ENCODE results near the gene SLC44A3. TPM values are rescaled to one million over a fixed set of nuclear protein-coding genes. Genes with fewer than 3 reads are reported as not detected.

The SLC44A3 gene, protein sequence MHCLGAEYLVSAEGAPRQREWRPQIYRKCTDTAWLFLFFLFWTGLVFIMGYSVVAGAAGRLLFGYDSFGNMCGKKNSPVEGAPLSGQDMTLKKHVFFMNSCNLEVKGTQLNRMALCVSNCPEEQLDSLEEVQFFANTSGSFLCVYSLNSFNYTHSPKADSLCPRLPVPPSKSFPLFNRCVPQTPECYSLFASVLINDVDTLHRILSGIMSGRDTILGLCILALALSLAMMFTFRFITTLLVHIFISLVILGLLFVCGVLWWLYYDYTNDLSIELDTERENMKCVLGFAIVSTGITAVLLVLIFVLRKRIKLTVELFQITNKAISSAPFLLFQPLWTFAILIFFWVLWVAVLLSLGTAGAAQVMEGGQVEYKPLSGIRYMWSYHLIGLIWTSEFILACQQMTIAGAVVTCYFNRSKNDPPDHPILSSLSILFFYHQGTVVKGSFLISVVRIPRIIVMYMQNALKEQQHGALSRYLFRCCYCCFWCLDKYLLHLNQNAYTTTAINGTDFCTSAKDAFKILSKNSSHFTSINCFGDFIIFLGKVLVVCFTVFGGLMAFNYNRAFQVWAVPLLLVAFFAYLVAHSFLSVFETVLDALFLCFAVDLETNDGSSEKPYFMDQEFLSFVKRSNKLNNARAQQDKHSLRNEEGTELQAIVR
- total RNA-seq = not detected

DNA sequence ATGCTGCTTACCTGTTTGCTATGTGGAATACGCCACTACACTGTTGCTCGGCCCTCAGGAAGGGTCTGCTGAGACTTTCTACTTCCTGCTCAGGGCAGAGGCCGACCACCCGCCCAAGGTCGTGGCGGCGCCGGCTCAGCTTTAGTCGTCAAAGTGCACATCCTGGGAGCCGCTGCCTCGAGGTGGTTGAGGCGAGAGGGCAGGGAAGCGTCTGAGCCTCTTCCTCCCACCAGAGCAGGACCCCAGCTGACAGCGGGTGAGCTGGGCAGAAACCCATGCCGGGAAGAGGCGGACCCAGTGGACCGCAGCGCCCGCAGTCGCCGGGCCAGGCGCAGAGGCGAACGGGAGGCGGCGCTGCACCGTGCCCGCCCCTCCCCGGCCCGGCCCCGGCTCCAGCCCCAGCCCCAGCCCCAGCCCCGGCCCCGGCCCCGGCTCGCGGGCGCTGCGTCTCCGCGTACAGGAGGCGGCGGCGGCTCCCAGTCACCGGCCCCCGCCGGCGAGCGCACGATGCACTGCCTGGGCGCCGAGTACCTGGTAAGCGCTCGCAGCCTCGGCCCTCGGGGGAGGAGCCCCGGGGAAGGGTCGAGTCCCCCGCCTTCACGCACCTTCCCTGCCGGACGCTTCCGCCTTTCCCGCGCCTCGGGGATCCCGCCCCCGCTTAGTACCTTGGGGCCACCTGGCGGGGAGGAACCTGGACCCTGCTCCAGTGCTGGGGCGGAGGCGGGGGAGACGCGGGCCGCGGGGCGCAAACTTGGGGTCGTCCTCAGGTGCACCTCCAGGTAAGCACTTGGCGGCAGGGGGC, at the start of gene SLC44A3:
Gene SLC44A3, plus strand, starts transcription at position 413 of the 802 bp plus-strand sequence. Its CDS starts 95 bp downstream, at position 508.
- peaks cover 57% of the 10 kb centered on the region for H3K27me3 Mint-ChIP-seq
- no peaks in the 10 kb centered on the region for H3K36me3 Mint-ChIP-seq
- peak; percentile 20 for DNase-seq
- H3K9me3 Mint-ChIP-seq = peaks cover 5% of the 10 kb centered on the region
- H3K4me1 Mint-ChIP-seq = peaks cover 2% of the 10 kb centered on the region
- no peak within 1 kb of the TSS for H3K27ac Mint-ChIP-seq
- H3K4me3 Mint-ChIP-seq = peak within 1 kb of the TSS; percentile 50

DNA sequence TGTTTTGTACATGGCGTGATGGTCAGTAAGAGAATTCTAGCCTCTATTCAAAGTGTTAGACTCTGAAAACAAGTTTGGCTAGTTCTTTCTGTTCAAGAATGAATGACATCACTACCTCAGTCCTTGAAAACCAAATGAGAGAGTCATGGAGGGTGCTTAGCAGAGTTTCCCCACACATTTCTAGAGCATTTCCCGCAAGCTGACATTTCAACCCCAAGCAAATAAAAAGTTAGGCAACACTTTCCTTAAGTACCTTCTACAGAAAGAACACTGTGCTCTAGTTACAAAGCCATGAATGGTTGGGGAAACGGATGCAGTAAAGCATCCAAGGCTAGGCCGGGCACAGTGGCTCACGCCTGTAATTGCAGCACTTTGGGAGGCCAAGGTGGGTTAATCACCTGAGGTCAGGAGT, 47.9 kb upstream of the SLC44A3 start:
- no peak overlapping the region for H3K4me3 Mint-ChIP-seq
- DNase-seq = no peak
- H3K36me3 Mint-ChIP-seq = no peaks in the 10 kb centered on the region
- no peaks in the 10 kb centered on the region for H3K27me3 Mint-ChIP-seq
- H3K4me1 Mint-ChIP-seq = peaks cover 6% of the 10 kb centered on the region
- no peak overlapping the region for H3K27ac Mint-ChIP-seq
- H3K9me3 Mint-ChIP-seq = no peaks in the 10 kb centered on the region

DNA sequence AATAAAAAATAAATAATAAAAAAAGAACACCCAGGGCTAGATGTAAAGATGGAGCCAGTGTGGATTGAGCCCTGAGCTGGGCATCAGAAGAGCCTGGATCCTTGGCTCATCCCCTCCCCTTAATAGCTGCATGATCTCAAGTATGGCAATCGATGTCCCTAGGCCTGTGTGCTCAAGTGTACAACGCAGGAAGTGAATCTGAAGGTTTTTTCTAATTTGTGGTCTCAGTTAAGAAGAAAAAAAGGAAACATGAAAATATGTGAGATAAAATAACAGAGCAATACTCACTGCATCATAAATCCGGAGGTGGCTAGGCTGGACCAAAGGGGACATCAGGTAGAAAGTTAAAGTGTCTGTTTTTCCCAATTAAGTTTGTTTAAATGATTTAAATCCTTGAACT, 47.3 kb upstream of the SLC44A3 start:
- no peaks in the 10 kb centered on the region for H3K36me3 Mint-ChIP-seq
- DNase-seq = no peak
- peaks cover 6% of the 10 kb centered on the region for H3K4me1 Mint-ChIP-seq
- H3K9me3 Mint-ChIP-seq = no peaks in the 10 kb centered on the region
- no peak overlapping the region for H3K27ac Mint-ChIP-seq
- no peaks in the 10 kb centered on the region for H3K27me3 Mint-ChIP-seq
- no peak overlapping the region for H3K4me3 Mint-ChIP-seq

DNA sequence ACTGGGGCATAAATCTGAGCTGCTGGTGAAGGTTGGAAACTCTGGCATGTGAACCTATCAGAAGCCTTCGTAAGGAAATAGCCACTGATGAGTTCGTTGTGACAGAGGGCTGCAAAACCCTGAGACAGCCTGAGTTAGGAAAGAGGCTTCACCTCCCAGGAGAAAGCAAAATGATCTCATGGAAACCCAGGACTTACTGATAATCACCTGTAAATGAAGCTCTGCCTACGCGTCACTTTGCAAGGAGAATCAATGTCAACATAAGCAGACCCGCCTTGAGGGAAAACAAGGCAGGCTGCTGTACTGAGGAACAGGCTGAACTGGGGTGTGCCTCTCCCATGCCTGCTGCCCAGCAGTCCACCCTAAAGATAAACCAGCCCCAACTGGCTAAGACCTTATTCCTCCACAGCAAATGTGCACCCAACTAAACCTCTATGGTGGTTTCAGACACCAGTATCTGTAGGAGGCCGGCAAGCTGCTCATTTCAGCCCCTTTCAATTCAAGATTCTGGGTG, 46.8 kb upstream of the SLC44A3 start:
- Mint-ChIP-seq H3K27me3 (no peaks in the 10 kb centered on the region), H3K36me3 (no peaks in the 10 kb centered on the region), H3K4me1 (peaks cover 4% of the 10 kb centered on the region), H3K9me3 (no peaks in the 10 kb centered on the region), H3K4me3 (no peak overlapping the region), H3K27ac (no peak overlapping the region)
- DNase-seq = no peak

DNA sequence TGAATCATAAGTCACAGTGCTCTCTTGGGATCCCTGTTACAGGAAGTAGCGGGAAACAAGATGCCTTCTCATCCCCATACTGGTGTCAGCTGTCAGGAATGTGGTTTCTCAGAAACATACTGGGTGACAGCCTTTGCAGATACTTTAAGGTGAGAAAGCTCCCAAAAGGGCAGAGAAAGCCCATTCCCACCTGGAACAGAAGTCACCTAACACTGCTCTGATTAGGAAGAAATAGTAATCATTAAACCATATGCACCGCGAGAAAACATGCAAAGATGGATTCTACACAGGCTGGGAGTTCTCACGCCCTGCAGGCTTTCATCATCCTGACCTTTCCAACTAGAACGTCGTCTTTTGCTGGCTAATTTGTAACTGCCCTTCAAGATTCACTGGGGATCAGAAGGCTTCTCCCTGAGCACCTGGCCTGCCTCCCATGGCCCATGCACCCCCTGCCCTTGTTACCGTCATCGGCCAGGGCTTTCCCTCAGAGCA, 46.2 kb upstream of the SLC44A3 start:
- H3K4me3 Mint-ChIP-seq = no peak overlapping the region
- no peak overlapping the region for H3K27ac Mint-ChIP-seq
- H3K9me3 Mint-ChIP-seq = no peaks in the 10 kb centered on the region
- no peak for DNase-seq
- no peaks in the 10 kb centered on the region for H3K36me3 Mint-ChIP-seq
- no peaks in the 10 kb centered on the region for H3K27me3 Mint-ChIP-seq
- peaks cover 4% of the 10 kb centered on the region for H3K4me1 Mint-ChIP-seq

DNA sequence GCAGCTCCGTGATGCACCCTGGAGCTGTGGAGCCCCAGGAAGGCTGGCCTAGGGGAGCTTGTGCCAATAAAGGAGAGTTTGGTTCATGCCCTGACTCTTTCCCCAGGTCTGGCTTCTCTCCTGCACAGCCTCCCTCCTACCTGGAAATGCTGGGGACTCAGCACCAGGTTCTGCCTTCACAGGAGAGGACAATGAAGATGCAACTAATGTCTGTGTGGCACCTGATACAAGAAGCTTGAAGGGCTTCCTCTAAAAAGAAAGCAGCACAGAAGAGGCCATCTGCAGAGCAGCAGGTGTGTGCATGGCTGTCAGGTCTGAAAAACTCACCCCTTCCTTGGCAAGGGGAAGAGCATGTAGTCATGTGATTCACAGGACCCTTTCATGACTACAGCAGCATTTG, 43.7 kb upstream of the SLC44A3 start:
- Mint-ChIP-seq H3K9me3 (no peaks in the 10 kb centered on the region), H3K27ac (no peak overlapping the region), H3K27me3 (peaks cover 11% of the 10 kb centered on the region), H3K4me3 (no peak overlapping the region), H3K36me3 (no peaks in the 10 kb centered on the region), H3K4me1 (peaks cover 4% of the 10 kb centered on the region)
- no peak for DNase-seq

DNA sequence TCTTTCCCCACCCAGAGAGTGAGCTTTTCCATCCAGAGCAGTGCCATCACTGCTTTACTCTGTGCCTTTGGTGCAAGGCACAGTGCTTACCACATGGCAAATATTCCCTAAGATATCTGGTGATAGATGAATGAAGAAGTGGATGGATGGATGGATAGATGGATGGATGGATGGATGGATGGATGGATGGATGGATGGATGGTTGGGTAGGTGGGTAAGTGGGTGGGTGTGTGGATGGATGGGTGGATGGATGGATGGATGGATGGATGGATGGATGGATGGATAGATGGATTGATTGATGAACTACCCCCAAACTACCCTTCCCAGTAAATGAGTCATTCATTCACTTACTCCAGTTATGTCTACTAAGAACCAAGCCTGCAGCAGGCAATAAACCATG, 42.9 kb upstream of the SLC44A3 start:
- Mint-ChIP-seq H3K4me1 (peaks cover 4% of the 10 kb centered on the region), H3K36me3 (no peaks in the 10 kb centered on the region), H3K9me3 (no peaks in the 10 kb centered on the region)

DNA sequence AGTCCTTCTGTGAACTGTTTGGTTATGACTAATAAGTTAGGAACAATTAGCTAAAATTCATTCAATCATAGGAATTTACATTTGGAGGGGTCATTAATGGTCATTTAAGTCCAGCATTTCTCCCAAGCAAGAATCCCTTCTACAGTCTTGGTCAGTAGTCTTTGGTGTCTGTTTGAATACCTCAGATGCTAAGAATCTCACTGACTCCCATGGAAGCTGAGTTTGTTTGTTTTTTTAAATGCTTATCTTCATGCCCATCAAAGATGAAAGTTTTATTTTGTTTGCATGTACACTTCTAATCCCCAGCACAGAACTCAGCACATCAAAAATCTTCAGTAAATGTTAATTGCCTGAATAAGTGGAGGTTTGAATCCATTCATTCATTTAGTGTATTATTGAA, 41.3 kb upstream of the SLC44A3 start:
- no peak overlapping the region for H3K4me3 Mint-ChIP-seq
- H3K9me3 Mint-ChIP-seq = no peaks in the 10 kb centered on the region
- no peak for DNase-seq
- H3K4me1 Mint-ChIP-seq = no peaks in the 10 kb centered on the region
- peaks cover 11% of the 10 kb centered on the region for H3K27me3 Mint-ChIP-seq
- no peak overlapping the region for H3K27ac Mint-ChIP-seq
- no peaks in the 10 kb centered on the region for H3K36me3 Mint-ChIP-seq

More for the DNA sequence above, 42.9 kb upstream of the SLC44A3 start:
- H3K27ac Mint-ChIP-seq = no peak overlapping the region
- H3K27me3 Mint-ChIP-seq = peaks cover 11% of the 10 kb centered on the region
- DNase-seq = no peak
- no peak overlapping the region for H3K4me3 Mint-ChIP-seq

DNA sequence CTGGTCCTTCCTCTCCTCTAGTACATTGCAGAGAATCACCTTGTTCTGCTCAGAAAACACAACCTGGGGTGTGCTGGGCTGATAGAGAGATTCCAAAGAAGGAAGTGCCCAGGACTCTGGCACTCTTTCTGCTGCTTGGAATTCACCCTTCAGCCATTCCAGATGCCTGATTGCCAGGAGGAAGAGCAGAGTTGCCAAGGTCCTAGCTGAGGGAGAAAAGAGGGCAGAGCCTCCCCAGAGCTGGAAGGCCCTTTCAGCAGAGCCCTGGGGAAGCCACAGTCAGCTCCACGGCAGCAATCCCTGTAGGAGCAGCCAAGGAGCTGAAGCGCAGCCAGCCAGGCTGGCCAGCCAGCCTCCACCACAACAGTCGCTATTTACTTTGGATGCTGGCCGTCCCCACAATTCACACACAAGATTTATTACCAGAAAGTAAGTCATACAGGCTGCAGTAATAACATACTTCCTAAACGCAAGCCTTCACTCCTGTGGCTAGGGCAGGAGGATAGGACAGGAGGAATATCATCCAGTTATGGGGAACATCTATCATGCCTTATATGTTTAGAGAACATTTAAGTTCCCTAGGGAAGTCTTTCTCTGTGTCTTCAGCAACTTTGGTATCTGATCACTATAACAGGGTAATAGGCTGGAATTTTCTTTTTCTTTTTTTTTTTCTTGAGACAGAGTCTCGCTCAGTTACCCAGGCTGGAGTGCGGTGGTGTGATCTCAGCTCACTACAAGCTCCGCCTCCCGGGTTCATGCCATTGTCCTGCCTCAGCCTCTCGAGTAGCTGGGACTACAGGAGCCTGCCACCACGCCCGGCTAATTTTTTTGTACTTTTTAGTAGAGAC, 36.6 kb upstream of the SLC44A3 start:
- H3K9me3 Mint-ChIP-seq = no peaks in the 10 kb centered on the region
- H3K4me1 Mint-ChIP-seq = no peaks in the 10 kb centered on the region
- H3K27me3 Mint-ChIP-seq = peaks cover 19% of the 10 kb centered on the region
- H3K4me3 Mint-ChIP-seq = no peak overlapping the region
- no peak for DNase-seq
- no peak overlapping the region for H3K27ac Mint-ChIP-seq
- H3K36me3 Mint-ChIP-seq = no peaks in the 10 kb centered on the region

DNA sequence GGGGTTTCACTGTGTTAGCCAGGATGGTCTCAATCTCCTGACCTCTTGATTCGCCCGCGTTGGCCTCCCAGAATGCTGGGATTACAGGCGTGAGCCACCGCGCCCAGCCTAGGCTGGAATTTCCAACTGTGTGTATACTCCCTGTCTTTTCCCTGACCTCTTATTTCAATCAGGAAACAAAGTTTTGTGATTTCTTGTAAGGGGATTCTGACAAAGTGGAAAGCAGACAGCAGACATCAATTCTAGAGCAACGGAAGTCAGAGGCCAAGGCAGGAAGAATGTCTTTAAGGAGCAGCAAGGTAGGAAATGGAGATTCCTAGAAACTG, 36.0 kb upstream of the SLC44A3 start:
- Mint-ChIP-seq H3K27ac (no peak overlapping the region), H3K9me3 (no peaks in the 10 kb centered on the region), H3K4me1 (no peaks in the 10 kb centered on the region), H3K4me3 (no peak overlapping the region), H3K27me3 (peaks cover 19% of the 10 kb centered on the region), H3K36me3 (no peaks in the 10 kb centered on the region)
- no peak for DNase-seq

DNA sequence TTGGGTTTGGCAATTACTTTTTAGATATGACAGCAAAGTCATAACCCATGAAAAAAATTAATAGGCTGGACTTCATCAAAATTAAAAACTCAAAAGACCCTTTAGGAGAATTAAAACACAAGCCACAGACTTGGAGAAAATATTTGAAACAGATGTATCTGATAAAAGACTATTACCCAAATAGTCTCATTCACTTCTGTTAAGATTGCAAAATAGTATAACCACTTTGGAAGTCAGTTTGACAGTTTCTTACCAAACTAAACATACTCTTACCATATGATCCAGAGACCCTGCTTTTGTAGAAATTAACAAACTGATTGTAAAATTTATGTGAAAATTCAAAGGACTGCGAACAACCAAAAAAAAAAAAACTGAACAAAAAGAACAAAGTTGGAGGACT, 32.5 kb upstream of the SLC44A3 start:
- H3K4me1 Mint-ChIP-seq = peaks cover 3% of the 10 kb centered on the region
- no peak for DNase-seq

DNA sequence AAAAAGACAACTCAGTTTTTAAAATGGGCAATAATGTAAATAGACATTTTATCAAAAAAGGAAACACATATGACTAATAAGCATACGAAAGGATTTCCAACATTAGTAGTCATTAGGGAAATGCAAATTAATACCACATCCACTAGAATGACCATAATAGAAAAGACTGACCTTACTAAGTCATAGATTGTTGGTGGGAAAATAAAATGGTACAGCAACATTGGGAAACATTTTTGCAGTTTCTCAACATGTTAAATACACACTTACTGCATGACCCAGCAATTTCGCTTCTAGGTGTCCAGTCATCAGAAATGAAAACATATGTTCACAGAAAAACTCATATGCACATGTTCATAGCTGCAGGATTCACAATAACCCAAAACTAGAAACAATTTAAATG, 29.9 kb upstream of the SLC44A3 start:
- no peak overlapping the region for H3K4me3 Mint-ChIP-seq
- no peak for DNase-seq
- H3K27me3 Mint-ChIP-seq = peaks cover 9% of the 10 kb centered on the region
- no peak overlapping the region for H3K27ac Mint-ChIP-seq
- H3K9me3 Mint-ChIP-seq = no peaks in the 10 kb centered on the region
- no peaks in the 10 kb centered on the region for H3K36me3 Mint-ChIP-seq
- H3K4me1 Mint-ChIP-seq = peaks cover 3% of the 10 kb centered on the region

More for the DNA sequence above, 32.5 kb upstream of the SLC44A3 start:
- no peaks in the 10 kb centered on the region for H3K9me3 Mint-ChIP-seq
- no peak overlapping the region for H3K27ac Mint-ChIP-seq
- peaks cover 9% of the 10 kb centered on the region for H3K27me3 Mint-ChIP-seq
- H3K36me3 Mint-ChIP-seq = no peaks in the 10 kb centered on the region
- no peak overlapping the region for H3K4me3 Mint-ChIP-seq

DNA sequence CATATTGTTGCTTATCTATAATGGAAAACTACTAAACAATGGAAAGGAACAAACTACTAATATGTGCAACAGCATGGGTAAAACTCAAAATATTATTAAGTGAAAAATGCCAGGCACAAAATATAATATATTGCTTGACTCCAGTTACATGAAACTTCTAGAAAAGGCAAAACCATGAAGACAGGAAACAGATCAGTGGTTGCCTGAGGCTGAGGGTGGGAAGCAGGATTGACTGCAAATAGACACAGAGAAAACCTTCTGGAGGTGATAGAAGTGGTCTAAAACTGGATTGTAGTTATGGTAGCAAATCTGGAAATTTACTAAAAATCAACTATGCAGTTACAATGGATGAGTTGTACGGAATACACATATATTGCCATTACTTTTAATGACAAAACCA, 29.5 kb upstream of the SLC44A3 start:
- no peak for DNase-seq
- peaks cover 5% of the 10 kb centered on the region for H3K4me1 Mint-ChIP-seq
- no peak overlapping the region for H3K27ac Mint-ChIP-seq
- no peak overlapping the region for H3K4me3 Mint-ChIP-seq
- H3K9me3 Mint-ChIP-seq = no peaks in the 10 kb centered on the region
- H3K36me3 Mint-ChIP-seq = no peaks in the 10 kb centered on the region
- peaks cover 9% of the 10 kb centered on the region for H3K27me3 Mint-ChIP-seq

DNA sequence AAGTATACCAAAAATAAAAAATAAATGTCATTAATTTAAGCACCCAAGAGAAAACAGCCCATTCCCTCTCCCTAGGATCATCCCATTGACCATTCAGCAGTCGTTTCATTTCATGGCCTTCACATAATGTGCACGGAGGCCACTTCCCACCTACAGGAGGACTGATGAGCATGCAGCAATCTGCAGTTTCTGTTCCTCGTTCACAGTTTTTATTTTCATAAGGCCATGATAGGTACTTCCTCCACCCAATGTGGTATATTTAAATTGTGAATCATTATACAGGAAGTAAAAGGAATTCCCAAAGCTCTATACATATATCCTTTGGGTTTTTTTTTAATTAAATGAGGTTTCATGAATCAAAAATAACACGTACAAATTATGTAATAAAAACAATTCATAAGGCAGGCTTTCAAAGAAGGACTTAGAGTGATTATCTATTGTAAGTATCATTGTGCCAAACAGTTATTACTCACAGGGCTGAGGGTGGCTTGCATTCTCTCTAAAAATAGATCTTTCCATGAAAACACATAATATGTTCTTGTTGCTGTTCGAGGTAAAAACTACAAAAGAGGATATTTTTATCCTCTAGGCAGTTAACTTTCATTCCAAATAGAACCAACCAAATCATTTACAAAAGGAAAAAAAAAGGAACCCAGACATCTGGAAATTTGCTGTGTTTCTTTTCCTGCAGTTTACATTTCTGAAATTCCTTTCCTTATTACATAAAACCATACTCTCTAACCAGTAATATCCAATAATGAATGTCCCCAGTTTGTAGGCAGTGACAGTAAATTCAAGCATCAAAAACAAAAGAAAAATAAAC, 27.5 kb upstream of the SLC44A3 start:
- no peak overlapping the region for H3K27ac Mint-ChIP-seq
- DNase-seq = no peak
- H3K4me3 Mint-ChIP-seq = no peak overlapping the region
- H3K4me1 Mint-ChIP-seq = peaks cover 5% of the 10 kb centered on the region
- peaks cover 4% of the 10 kb centered on the region for H3K27me3 Mint-ChIP-seq
- H3K36me3 Mint-ChIP-seq = no peaks in the 10 kb centered on the region
- H3K9me3 Mint-ChIP-seq = no peaks in the 10 kb centered on the region

Measured in activated naive CD8-positive, alpha-beta T cell treated with anti-CD3 and anti-CD28 coated beads for 36 hours (primary cell).